K562 (cell line): Measurements from ENCODE around the gene SOCS2. TPM values are rescaled to one million over a fixed set of nuclear protein-coding genes. Genes with fewer than 3 reads are reported as not detected.

Source experiments
- ATAC-seq: fragments of 200-7000 bp; cut with Tn5 transposase; 3 replicates; pipeline ENCODE4 v1.9.1; 2020; ENCODE audit warnings: moderate library complexity
- BruUV-seq: library from RNA; stranded (reverse); fragments of 400-500 nt; replicated peaks from 2 replicates; lab custom pipeline; 2021; lab: Mats Ljungman, UMichigan
- CTCF ChIA-PET: fragments of 300-600 bp; formaldehyde crosslinking; extraction: SDS; loops from one replicate; lab custom pipeline; 2021; ENCODE audit warnings: low intra/inter-chr PET ratio; lab: Yijun Ruan, JAX
- POLR2A ChIA-PET: fragments of 300-600, 350-650 bp; sonication (Branson Sonifier 250); formaldehyde crosslinking; extraction: SDS; loops from one replicate; lab custom pipeline; 2021; ENCODE audit warnings: antibody characterized with exemption, inconsistent platforms; lab: Yijun Ruan, JAX
- DNase-seq, 4 experiments: peaks; one replicate each; pipeline versions ENCODE4 v3.0.0 to v3.0.0-alpha.2; 2011 to 2018; ENCODE audit warnings: low spot score in 3 of 4, mixed read lengths in 3 of 4; ENCODE audit errors: extremely low read depth in 1 of 4
- FAIRE-seq: peaks from 2 replicates; lab custom pipeline; 2011; peaks lifted over from hg19 to GRCh38; lab: Jason Lieb, UNC
- H2AFZ ChIP-seq: 2 replicates; pipeline ENCODE4 v1.6.0; 2011; ENCODE audit warnings: low read depth, low read length, control low read depth, inconsistent platforms
- H3K27ac ChIP-seq: fragments of 200-600 bp; 3 replicates; pipeline ENCODE4 v1.8.0; 2011; ENCODE audit warnings: low read depth, mild to moderate bottlenecking, control low read depth, inconsistent platforms, low read length, moderate library complexity, mixed read lengths; ENCODE audit errors: extremely low read depth
- H3K27me3 ChIP-seq, 2 experiments: fragments of 300-600 bp in 1 of 2; 2 replicates in 1 of 2; 3 replicates in 1 of 2; pipeline versions ENCODE4 v1.6.0 to v1.8.0; 2011; ENCODE audit warnings: inconsistent platforms in 2 of 2, low read length in 2 of 2, mild to moderate bottlenecking in 1 of 2, mixed read lengths in 1 of 2, moderate library complexity in 1 of 2; ENCODE audit not compliant: control insufficient read depth in 2 of 2, insufficient read depth in 2 of 2
- H3K36me3 ChIP-seq: fragments of 300-600 bp; 3 replicates; pipeline ENCODE4 v1.8.0; 2011; ENCODE audit warnings: mild to moderate bottlenecking, low read length, inconsistent platforms; ENCODE audit not compliant: control insufficient read depth, insufficient read depth
- H3K4me1 ChIP-seq, 2 experiments: fragments of 200-600 bp in 1 of 2; replicated peaks in 1 of 2; 2 replicates in 1 of 2; 3 replicates in 1 of 2; pipeline versions ENCODE4 v1.5.1 to v1.8.0; 2011; ENCODE audit warnings: inconsistent platforms in 2 of 2, low read length in 2 of 2, mild to moderate bottlenecking in 1 of 2, mixed read lengths in 1 of 2, moderate library complexity in 1 of 2; ENCODE audit not compliant: control insufficient read depth in 2 of 2, insufficient read depth in 2 of 2
- H3K4me2 ChIP-seq: 2 replicates; pipeline ENCODE4 v1.6.1; 2011; ENCODE audit warnings: low read length, control low read depth, inconsistent platforms, mixed read lengths; ENCODE audit not compliant: insufficient read depth
- H3K4me3 ChIP-seq: fragments of 200-600 bp; sonication (generic), shearing (Covaris generic); 2 replicates; pipeline ENCODE4 v1.5.1; 2016; ENCODE audit warnings: control low read depth, inconsistent platforms
- H3K79me2 ChIP-seq: fragments of 200-600 bp; 3 replicates; pipeline ENCODE4 v1.8.0; 2011; ENCODE audit warnings: low read length, inconsistent platforms; ENCODE audit not compliant: control insufficient read depth, insufficient read depth
- H3K9ac ChIP-seq, 2 experiments: 2 replicates each; pipeline versions ENCODE4 v1.6.0 to v1.6.1; 2011; ENCODE audit warnings: low read depth in 2 of 2, low read length in 2 of 2, control low read depth in 1 of 2, inconsistent platforms in 1 of 2, mild to moderate bottlenecking in 1 of 2, mixed read lengths in 1 of 2; ENCODE audit not compliant: insufficient read depth in 1 of 2
- H3K9me1 ChIP-seq: one replicate; pipeline ENCODE4 v1.6.0; 2011; ENCODE audit warnings: inconsistent platforms, mild to moderate bottlenecking, low read length, moderate library complexity; ENCODE audit not compliant: control insufficient read depth, insufficient read depth
- H3K9me3 ChIP-seq: replicated peaks from 2 replicates; pipeline ENCODE4 v1.5.1; 2011; ENCODE audit warnings: low read depth, low read length, inconsistent platforms; ENCODE audit not compliant: control insufficient read depth, insufficient read depth
- H4K20me1 ChIP-seq: replicated peaks from 2 replicates; pipeline ENCODE4 v1.6.1; 2011; ENCODE audit warnings: low read length, inconsistent platforms, mixed read lengths; ENCODE audit not compliant: control insufficient read depth, insufficient read depth
- AFF4 ChIP-seq: sonication (generic); formaldehyde crosslinking; IDR thresholded peaks from 2 replicates; pipeline ENCODE4 v1.8.0; 2023; ENCODE audit warnings: mild to moderate bottlenecking, missing genetic modification reagents
- GABPA ChIP-seq: fragments of 200-800 bp; sonication (Bioruptor generic); conservative IDR thresholded peaks from 2 replicates; pipeline ENCODE4 v1.6.1; 2016; ENCODE audit warnings: low read depth, missing genetic modification characterization, missing compliant biosample characterization
- MAFF ChIP-seq: IDR thresholded peaks from 2 replicates; pipeline ENCODE4 v1.6.1; 2012; ENCODE audit warnings: low read length, improper control_type of control experiment
- OTX1 ChIP-seq: fragments of 450-650 bp; formaldehyde crosslinking; IDR thresholded peaks from 2 replicates; pipeline ENCODE4 v1.4.0; 2022; ENCODE audit warnings: mild to moderate bottlenecking
- WGBS: fragments of 100-300 bp; shearing (Covaris generic); methylation state at CpG from one replicate; pipeline ENCODE4 v1.1.6; 2016; ENCODE audit warnings: low coverage, mixed read lengths; ENCODE audit not compliant: insufficient coverage; ENCODE audit errors: missing lambda C conversion rate; 5-methylcytosine and 5-hydroxymethylcytosine counted together
- in situ Hi-C: fragments of 300-500 bp; cut with MboI; formaldehyde crosslinking; loops from 4 replicates; pipeline ENCODE4 v1.15.0; 2018; ENCODE audit warnings: inconsistent platforms, mixed read lengths
- intact Hi-C: fragments of 100-400 bp; cut with micrococcal nuclease; formaldehyde crosslinking; loops from 2 replicates; pipeline ENCODE4 v1.14.2; 2022
- polyA plus RNA-seq, 8 experiments: library from polyadenylated mRNA; depleted of rRNA in 4 of 8; stranded (reverse) in 5 of 8; unstranded in 3 of 8; fragments of >200 nt; fragmentation: Nextera tagmentation in 2 of 8; fragmentation: Illumina TruSeq in 1 of 8; extraction: Ambion mirVana in 2 of 8; extraction: Trizol in 1 of 8; gene quantifications; 2 replicates each; pipeline versions ENCODE4 v1.2.1 to v1.2.3, GENCODE V29; 2011 to 2014; ENCODE audit warnings: inconsistent platforms in 1 of 8, missing spikeins in 1 of 8
- total RNA-seq, 7 experiments: library from RNA; depleted of rRNA in 6 of 7; stranded (reverse); fragments of >200 nt in 6 of 7; fragmentation: Illumina TruSeq in 2 of 7; extraction: Trizol in 2 of 7; gene quantifications; 2 replicates each; pipeline versions ENCODE4 v1.2.1 to v1.2.3, GENCODE V29; 2011 to 2021; ENCODE audit warnings: low replicate concordance in 1 of 7

SOCS2 gene
- total and polyA plus RNA-seq, 9 of the 15 experiments (the other 6 are each of a cell fraction or from before 2014, with no cell fraction given): 37.0 to 162 (median 98.7) TPM

- H3K27ac ChIP-seq: no peak overlapping the region
- no peak for ATAC-seq
- no peaks in the 10 kb centered on the region for H3K79me2 ChIP-seq
- BruUV-seq: no TSS peak
- H3K9ac ChIP-seq: no peak overlapping the region
- no peak overlapping the region for H2AFZ ChIP-seq
- H3K4me3 ChIP-seq: no peak overlapping the region
- no peak overlapping the region for H3K4me2 ChIP-seq
- no peaks in the 10 kb centered on the region for H3K9me1 ChIP-seq
- in situ Hi-C loops: no loop called here
- H3K9me3 ChIP-seq: no peaks in the 10 kb centered on the region; the same call in 1 of the 2 replicates
- no peaks in the 10 kb centered on the region for H3K27me3 ChIP-seq
- 87% methylated on average over 4 of the region's 4 CpGs for WGBS
- H3K4me1 ChIP-seq: peaks cover 0 to 3% of the 10 kb centered on the region in 2 experiments; a peak in 2 of 5 replicates
- H3K36me3 ChIP-seq: no peaks in the 10 kb centered on the region; the same call in 2 of the 3 replicates
- CTCF ChIA-PET: no interaction called here
- no peaks in the 10 kb centered on the region for H4K20me1 ChIP-seq
- no peak for DNase-seq
- intact Hi-C loops: no loop called here
- no peak for FAIRE-seq
- POLR2A ChIA-PET: interaction anchor here (0.5 to 0.8 kb wide), 2 partner anchors 17 to 1632 kb away, joined by 3 to 4 read pairs; no protein-coding TSS in a partner anchor
- TF ChIP-seq GABPA (tag): no peak
- TF ChIP-seq OTX1 (CRISPR knock-in tag): no peak
- TF ChIP-seq AFF4 (CRISPR knock-in tag): no peak
- TF ChIP-seq MAFF: no peak
Measured at GRCh38 chr12:93552427-93552826, 20.0 kb upstream of the SOCS2 start.
